Vagina (tissue), 2 donors: Measurements from ENCODE around the gene RBM19. TPM values are rescaled to one million over a fixed set of nuclear protein-coding genes. Genes with fewer than 3 reads are reported as not detected.

ENCODE experiments used
- DNase-seq, 2 donors: peaks; one replicate each; pipeline ENCODE4 v3.0.0-alpha.2; 2017; ENCODE audit errors: extremely low spot score in 2 of 2
- H3K27ac ChIP-seq: fragments of 200-600 bp; sonication (generic); one replicate; pipeline ENCODE4 v1.5.1; 2019
- H3K27me3 ChIP-seq: fragments of 200-600 bp; sonication (generic); one replicate; pipeline ENCODE4 v1.5.1; 2019
- H3K36me3 ChIP-seq, 2 donors: fragments of 200-600 bp; sonication (generic); one replicate each; pipeline ENCODE4 v1.5.1; 2017 to 2019
- H3K4me1 ChIP-seq: fragments of 200-600 bp; sonication (generic); one replicate; pipeline ENCODE4 v1.5.1; 2019
- H3K4me3 ChIP-seq, 2 donors: fragments of 200-600 bp; sonication (generic); 1 replicate in 1 of 2; 2 replicates in 1 of 2; pipeline ENCODE4 v1.5.1; 2016 to 2019
- H3K9me3 ChIP-seq: fragments of 200-600 bp; sonication (generic); one replicate; pipeline ENCODE4 v1.5.1; 2019
- POLR2A ChIP-seq, 2 donors: fragments of 450-650 bp; IDR thresholded peaks; one replicate each; pipeline ENCODE4 v1.6.1; 2017; ENCODE audit warnings: antibody characterized with exemption in 2 of 2, mild to moderate bottlenecking in 2 of 2, moderate library complexity in 2 of 2
- POLR2AphosphoS5 ChIP-seq, 2 donors: sonication (generic); formaldehyde crosslinking; IDR thresholded peaks; one replicate each; pipeline ENCODE4 v1.9.0; 2017; ENCODE audit warnings: antibody characterized with exemption in 2 of 2, mild to moderate bottlenecking in 2 of 2, low read depth in 1 of 2; ENCODE audit not compliant: insufficient read depth in 1 of 2
- intact Hi-C: fragments of 100-400 bp; cut with DNase I; formaldehyde crosslinking; loops from one replicate; pipeline ENCODE4 v1.15.1; 2023
- total RNA-seq: library from RNA; depleted of rRNA; stranded (reverse); fragments of >200 nt; gene quantifications from one replicate; pipeline ENCODE4 v1.2.3, GENCODE V29; 2016
- TF ChIP-seq, protein P1 (sequence below), 3 experiments: fragments of 450-650 bp in 2 of 3; fragments of 200-600 bp in 1 of 3; sonication (generic) in 1 of 3; IDR thresholded peaks; one replicate each; pipeline ENCODE4 v1.5.1; 2017 to 2019; ENCODE audit warnings: antibody characterized with exemption in 3 of 3, mild to moderate bottlenecking in 2 of 3, moderate library complexity in 2 of 3

RBM19 gene
- total RNA-seq, 1 donor from 2014 or later: 25.5 TPM

DNA sequence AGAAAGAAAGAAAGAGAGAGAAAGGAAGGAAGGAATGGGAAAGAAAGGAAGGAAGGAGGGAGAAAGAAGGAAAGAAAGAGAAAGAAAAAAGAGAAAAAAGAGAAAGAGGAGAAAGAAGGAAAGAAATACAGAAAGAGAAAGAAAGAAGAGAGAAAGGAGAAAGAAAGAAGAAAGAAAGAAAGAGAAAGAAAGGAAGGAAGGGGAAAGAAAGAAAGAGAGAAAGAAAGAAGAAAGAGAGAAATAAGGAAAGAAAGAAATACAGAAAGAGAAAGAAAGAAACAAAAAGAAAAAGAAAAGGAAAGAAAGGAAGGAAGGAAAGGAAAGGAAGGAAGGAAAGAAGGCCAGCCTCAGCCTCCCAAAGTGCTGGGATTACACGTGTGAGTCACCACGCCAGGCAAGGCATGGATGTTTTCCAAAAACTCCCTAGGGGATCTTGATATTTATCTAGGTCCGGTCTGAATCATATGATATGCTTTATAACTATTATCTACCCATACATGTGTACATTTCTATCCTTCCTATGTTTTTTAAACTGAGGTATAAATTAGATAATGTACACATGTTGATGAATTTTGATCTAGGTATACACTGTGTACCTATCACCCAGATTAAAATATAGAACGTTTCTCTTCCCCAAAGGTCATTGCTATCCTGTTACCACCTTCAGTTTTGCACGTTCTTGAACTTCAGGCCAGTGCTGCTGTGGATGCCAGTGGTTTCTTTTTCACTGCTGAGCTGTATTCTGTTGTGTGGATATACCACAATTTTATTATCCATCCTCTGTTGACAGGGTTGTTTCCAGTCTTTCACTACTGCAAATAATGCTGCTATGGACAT, 177.9 kb downstream of the RBM19 start:
- Histone ChIP-seq H3K36me3 (no peaks in the 10 kb centered on the region), H3K4me1 (no peaks in the 10 kb centered on the region), H3K27ac (no peak overlapping the region), H3K27me3 (no peaks in the 10 kb centered on the region), H3K9me3 (no peaks in the 10 kb centered on the region), H3K4me3 (no peak overlapping the region)
- no peak for TF ChIP-seq POLR2AphosphoS5 (IDR thresholded peaks at IDR 0.05; ENCODE audit: insufficient read depth in 1 of 2, low read depth in 1 of 2)
- TF ChIP-seq, protein P1, sequence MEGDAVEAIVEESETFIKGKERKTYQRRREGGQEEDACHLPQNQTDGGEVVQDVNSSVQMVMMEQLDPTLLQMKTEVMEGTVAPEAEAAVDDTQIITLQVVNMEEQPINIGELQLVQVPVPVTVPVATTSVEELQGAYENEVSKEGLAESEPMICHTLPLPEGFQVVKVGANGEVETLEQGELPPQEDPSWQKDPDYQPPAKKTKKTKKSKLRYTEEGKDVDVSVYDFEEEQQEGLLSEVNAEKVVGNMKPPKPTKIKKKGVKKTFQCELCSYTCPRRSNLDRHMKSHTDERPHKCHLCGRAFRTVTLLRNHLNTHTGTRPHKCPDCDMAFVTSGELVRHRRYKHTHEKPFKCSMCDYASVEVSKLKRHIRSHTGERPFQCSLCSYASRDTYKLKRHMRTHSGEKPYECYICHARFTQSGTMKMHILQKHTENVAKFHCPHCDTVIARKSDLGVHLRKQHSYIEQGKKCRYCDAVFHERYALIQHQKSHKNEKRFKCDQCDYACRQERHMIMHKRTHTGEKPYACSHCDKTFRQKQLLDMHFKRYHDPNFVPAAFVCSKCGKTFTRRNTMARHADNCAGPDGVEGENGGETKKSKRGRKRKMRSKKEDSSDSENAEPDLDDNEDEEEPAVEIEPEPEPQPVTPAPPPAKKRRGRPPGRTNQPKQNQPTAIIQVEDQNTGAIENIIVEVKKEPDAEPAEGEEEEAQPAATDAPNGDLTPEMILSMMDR (IDR thresholded peaks at IDR 0.05): no peak
- no peak for TF ChIP-seq POLR2A (IDR thresholded peaks at IDR 0.05)
- intact Hi-C loops: no loop called here
- no peak for DNase-seq

DNA sequence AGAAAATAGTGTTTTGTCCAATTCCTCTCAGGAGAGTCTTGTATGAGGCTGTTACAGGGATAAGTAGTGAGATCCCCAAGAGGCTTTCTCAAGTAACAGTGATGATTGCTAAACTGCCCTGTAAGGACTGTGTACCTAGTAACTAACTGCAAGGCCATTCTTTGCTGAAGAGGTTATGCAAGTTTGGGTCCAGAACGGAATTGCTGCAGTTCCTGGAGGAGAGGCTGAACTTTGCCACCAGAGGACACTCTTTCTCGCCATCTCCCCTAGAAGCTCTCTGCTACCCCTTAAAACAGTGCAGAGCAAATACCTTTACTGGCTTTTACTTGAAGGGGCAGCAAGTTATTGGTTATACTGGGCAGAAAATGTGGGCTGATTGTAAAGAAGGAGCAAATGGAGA, 180.0 kb downstream of the RBM19 start:
- DNase-seq: no peak
- TF ChIP-seq POLR2A (IDR thresholded peaks at IDR 0.05) (no peak), POLR2AphosphoS5 (IDR thresholded peaks at IDR 0.05; ENCODE audit: insufficient read depth in 1 of 2, low read depth in 1 of 2) (no peak)
- TF ChIP-seq, protein P1 (IDR thresholded peaks at IDR 0.05): no peak
- Histone ChIP-seq H3K27ac (no peak overlapping the region), H3K4me3 (no peak overlapping the region), H3K4me1 (no peaks in the 10 kb centered on the region), H3K36me3 (no peaks in the 10 kb centered on the region), H3K9me3 (no peaks in the 10 kb centered on the region), H3K27me3 (no peaks in the 10 kb centered on the region)
- intact Hi-C loops: no loop called here

DNA sequence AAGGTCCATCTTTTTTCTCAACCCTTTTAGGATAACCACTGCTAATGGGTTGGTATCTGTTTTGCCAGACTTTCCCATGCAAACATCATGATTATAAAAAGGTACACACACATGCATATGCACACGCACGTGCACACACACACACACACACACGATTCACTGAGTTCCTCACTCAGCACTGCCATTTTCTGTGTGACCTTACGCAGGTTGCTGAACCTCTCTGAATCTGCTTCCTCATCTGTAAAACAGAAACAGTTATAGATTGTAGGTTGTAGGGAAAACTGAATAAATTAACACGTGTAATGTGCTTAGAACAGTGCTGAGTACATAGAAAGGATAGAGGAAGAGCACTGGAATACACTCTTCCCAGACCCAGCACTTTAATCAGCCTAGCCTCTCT, 182.3 kb downstream of the RBM19 start:
- no peak overlapping the region for H3K4me3 ChIP-seq
- intact Hi-C loops: no loop called here
- H3K36me3 ChIP-seq: no peaks in the 10 kb centered on the region
- H3K27ac ChIP-seq: no peak overlapping the region
- TF ChIP-seq, protein P1 (IDR thresholded peaks at IDR 0.05): no peak
- TF ChIP-seq POLR2A (IDR thresholded peaks at IDR 0.05): no peak
- no peak for TF ChIP-seq POLR2AphosphoS5 (IDR thresholded peaks at IDR 0.05; ENCODE audit: insufficient read depth in 1 of 2, low read depth in 1 of 2)
- H3K9me3 ChIP-seq: no peaks in the 10 kb centered on the region
- no peaks in the 10 kb centered on the region for H3K27me3 ChIP-seq
- no peaks in the 10 kb centered on the region for H3K4me1 ChIP-seq
- DNase-seq: no peak

DNA sequence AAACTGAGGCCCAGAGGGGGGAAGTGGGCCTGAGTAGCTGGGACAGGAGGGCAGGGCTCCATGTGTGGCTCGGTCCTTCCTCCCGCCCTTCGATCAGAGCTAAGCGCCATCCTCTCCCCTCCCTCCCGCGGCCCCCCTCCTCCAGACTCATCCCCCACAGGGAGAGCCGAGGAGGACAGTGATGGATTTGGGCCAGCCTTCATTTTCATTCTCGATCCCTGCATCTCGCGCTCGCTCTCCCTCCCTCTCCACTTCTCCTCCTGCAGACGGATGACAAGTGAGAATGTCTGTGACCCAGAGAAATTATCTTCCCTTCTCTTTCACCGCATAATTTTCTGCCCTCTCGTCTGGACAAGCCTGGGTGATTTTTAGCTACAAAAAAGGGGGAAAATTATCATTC, 183.3 kb downstream of the RBM19 start:
- TF ChIP-seq POLR2A (IDR thresholded peaks at IDR 0.05) (no peak), POLR2AphosphoS5 (IDR thresholded peaks at IDR 0.05; ENCODE audit: insufficient read depth in 1 of 2, low read depth in 1 of 2) (no peak)
- TF ChIP-seq, protein P1 (IDR thresholded peaks at IDR 0.05): no peak
- H3K36me3 ChIP-seq: no peaks in the 10 kb centered on the region
- H3K27me3 ChIP-seq: no peaks in the 10 kb centered on the region
- H3K27ac ChIP-seq: no peak overlapping the region
- H3K4me1 ChIP-seq: no peaks in the 10 kb centered on the region
- intact Hi-C loops: no loop called here
- DNase-seq: no peak
- H3K4me3 ChIP-seq: no peak overlapping the region
- H3K9me3 ChIP-seq: no peaks in the 10 kb centered on the region
